ENCODE measurements around the gene STK10.

STK10 gene

GRCh38 chr5:172106511-172107356 lies 81.3 kb downstream of the STK10 start:
- peak; percentile 36 for DNase-seq (ENCODE audit: low spot score)

- DNase-seq (ENCODE audit: low spot score) = no peak
Observed at GRCh38 chr5:172105811-172106210, 82.2 kb downstream of the STK10 start.

DNA sequence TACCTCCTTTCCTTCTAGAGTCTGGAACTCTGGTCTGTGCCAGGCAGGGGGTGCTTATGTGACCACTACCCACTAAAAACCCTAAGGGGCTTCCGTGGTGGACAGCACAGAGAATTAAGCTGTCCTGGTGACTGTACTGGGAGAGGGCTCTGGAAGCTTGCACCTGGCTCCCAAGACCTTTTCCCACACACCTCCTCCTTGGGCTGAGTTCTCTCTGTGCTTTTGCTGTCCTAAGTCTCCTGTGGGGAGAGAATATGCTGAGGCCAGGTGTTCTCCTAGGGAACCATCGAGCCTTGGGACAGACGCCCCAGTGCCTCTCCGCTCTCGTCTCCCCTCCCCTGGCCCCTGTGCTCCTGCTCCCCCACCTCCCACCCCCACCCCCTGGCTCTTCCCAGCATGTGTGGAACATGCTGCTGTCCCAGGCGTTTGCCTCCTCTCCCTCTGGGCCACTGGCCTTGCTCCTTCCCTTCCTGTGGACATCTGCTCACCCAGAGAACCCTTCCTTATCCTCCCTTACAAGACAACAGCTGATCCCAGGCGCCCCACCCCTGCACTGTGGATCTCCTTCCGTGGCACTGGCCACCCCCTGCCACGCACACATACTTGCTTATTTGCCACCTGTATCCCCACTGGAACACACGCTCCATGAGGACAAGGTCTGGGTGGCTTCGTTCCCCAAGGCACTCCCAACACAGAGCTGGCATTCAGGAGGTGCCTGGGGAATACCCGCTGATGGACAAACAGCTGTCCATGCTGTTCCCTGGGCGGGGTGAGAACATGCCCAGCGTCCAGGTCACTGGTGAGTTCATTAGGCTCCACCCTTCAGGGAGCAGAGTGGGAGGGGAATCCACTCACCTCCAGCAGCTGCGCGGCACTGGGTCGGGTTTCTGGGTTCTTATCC lies 83.0 kb downstream of the STK10 start:
- DNase-seq (ENCODE audit: low spot score) = no peak

DNA sequence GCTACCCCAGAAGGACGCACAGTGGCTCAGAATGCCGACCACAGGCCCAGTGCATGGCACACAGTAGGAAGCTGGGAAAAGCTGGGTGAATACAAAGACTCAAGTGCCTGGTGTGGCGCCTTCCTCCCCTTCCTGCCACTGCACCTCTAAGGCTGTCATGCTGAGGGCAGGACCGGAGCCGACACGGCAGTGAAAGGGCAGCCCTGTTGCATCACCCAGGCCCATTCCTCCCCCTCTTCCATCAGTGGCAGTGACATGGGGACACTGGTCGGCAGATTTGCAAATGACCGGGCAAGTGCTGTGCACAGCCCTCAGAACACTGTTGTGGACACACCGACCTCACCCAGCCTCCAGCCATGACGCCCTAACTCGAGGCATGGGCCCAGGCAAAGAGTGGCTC lies 84.0 kb downstream of the STK10 start:
- no peak for DNase-seq (ENCODE audit: low spot score)

- no peak for DNase-seq (ENCODE audit: low spot score)
Observed at GRCh38 chr5:172102913-172103626, 85.0 kb downstream of the STK10 start.

DNA sequence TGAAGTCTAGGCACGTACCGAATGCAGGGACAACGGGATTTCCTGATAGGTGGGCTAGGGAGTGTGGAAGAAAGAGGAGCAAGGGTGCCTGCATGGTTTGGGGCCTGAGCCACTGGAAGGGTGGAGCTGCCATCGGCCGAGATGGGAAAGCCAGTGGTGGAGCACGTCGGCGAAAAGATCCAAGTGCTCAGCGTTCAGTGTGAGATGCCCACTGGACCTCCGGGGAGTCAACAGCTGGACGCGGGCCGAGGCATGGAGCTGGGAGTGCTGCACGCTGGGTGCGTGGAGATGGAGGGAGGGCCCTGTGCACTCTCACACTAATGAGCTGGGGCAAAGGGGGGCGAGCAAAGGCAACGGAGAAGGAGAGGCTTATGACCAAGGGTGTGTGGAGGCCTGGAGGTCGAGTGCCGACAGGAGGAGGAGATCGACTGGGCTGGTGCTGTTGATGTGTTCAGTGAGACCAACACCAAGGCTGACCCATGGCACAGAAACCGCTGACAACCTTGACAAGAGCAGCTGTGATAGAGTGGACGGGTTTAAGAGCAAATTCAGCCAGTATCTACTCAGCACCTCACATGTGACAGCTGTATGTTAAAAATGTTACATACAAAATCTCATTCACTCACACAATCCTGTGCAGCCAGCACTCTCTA lies 85.7 kb downstream of the STK10 start:
- DNase-seq (ENCODE audit: low spot score) = no peak

GRCh38 chr5:172101547-172102217 lies 86.3 kb downstream of the STK10 start:
- no peak for DNase-seq (ENCODE audit: low spot score)

GRCh38 chr5:172098883-172099282 lies 89.1 kb downstream of the STK10 start:
- no peak for DNase-seq (ENCODE audit: low spot score)

- DNase-seq (ENCODE audit: low spot score) = no peak
Observed at GRCh38 chr5:172098046-172098445, 90.0 kb downstream of the STK10 start.

DNA sequence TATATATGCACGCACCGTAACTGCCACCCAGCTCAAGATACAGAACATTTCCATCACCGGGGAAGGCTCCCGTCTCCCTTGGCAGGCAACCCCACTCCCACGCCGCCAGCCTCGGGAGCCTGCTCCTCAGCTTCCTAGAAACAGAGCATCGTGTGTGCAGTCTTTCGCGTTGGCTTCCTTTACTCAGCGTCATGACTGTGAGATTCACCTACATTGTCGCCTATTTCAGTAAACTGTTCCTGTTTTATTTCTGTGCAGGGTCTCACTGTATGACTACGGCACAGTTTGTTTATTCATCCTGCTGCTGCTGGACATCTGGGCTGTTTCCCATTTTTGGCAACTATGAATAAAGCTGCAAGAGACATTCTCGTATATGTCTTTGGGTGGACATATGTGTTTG lies 90.7 kb downstream of the STK10 start:
- DNase-seq (ENCODE audit: low spot score) = peak; percentile 65

DNA sequence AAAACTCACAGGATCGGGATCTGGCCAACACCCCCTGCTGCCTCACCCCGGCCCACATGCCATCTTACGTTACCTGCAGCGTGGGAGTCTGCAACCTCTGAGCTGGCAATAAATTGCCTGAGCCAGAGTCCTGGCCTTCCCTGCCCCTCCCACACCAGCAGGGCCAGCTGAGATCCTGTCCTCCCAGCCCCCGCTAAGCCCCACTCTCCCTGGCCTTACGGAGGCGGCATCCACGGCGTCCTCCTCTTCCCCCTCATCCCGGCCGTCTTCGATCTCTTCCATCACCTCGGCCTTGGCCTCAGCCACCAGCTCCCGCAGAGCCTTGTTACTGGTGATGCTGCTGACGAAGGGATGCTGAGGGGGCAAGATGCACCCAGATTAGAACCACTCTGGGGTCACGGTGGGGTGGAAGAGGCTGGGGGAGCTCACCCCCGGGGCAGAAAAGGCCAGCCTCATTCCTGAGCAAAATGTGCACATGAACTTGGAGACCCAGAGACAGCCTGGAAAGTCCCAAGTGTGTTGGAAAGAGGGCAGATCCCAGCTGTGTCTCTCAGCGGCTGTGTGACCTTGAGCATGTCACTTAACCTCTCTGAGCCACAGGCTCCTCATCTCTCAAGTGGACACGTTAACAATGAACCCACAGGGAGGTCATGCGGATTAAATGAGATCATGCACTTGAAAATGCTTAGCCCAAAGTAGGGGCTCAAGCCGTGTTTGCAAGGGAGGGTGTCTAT lies 91.7 kb downstream of the STK10 start:
- no peak for DNase-seq (ENCODE audit: low spot score)

DNA sequence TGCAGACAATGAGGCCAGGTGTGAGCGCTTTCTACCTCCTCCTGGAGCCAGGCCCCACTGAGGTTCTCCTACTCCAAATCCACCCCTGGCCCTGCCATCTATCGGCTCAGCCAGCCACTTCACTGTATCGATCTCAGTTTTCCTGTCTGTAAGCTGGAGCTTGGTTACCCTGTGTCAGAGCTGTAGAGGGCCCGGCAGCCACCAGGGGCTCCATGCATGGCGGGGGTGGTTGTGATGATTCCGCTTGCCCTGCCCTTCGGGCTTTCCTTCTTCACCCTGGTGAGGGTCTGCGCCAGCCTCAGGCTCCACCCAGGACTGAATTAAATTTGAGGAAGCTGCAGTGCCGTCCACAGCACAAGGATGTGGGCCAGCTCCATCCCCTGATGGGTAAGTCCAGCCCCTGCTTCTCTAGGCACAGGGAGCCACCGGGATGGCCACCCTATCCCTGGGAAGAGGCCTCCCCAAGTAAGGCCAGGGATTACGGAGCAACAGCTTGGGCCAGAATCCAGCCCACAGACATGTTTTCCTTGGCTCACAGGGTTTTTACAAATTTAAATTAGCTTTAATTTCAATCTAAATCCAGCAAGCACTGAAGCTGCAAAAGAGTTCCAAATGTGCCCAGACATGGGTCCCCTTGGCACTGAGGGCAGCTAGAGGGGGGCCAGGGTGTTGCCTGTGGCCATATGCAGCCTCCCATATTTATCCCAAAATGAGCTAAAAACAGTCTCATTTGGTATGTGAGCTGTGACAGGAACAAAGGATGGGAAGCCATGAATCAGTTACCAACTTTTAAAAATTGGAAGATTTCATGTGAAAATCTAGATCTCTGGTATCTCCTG lies 92.4 kb downstream of the STK10 start:
- no peak for DNase-seq (ENCODE audit: low spot score)

- DNase-seq (ENCODE audit: low spot score) = no peak
Observed at GRCh38 chr5:172093965-172094364, 94.1 kb downstream of the STK10 start.

DNA sequence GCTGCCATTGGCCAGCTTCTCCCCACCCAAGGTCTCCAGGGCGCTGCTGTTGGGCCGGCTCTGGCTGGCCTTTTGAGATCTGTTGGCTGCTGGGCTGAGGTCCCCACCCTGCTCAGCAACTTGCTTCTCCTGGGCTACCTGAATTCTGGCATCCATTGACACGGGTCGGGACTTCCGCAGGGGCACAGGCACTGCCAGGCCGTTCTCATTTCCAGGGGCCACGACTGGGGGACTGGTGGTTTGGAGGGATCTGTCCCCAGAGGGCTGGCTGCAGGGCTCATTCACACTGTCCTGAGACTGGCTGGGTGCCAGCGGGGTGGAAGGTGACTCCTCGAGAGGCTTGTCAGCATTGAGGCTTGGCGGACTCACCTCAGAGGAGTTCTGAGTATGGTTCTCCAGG lies 94.5 kb downstream of the STK10 start:
- no peak for DNase-seq (ENCODE audit: low spot score)

GRCh38 chr5:172091956-172092732 lies 95.9 kb downstream of the STK10 start:
- DNase-seq (ENCODE audit: low spot score) = no peak

GRCh38 chr5:172090976-172091547 lies 97.0 kb downstream of the STK10 start:
- DNase-seq (ENCODE audit: low spot score) = no peak

DNA sequence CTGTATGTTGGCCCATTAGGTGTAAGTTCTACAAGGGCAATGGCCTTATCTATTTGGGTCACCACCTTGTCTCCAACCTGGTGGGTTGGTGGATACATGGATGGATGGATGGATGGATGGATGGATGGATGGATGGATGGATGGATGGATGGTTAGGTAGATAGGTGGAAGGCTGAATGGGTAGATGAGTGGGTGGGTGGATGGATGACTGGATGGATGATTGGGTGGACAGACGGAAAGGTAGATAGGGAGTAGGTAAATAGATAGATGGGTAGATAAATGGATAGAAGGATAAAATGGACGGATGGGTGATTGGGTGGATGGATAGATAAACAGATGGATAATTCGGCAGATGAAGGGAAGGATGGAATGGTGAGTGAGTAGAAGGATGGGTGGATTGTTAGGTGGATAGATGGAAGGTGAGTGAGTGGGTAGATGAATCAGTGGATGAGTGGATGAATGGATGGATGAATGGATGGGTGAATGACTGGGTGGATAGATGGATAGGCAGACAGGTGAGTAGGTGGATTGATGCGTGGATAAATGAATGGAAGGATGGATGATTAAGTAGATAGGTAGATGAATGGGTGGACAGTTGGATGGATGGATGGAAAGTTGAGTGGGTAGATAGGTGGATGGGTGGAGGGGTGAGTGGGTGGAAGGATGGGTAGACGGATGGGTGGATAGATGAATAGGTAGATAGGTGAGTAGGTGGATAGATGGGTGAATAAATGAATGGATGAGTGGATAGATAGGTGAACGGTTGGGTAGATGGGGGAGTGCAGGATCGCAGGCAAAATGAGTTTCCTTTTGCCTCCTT lies 98.5 kb downstream of the STK10 start:
- no peak for DNase-seq (ENCODE audit: low spot score)

DNA sequence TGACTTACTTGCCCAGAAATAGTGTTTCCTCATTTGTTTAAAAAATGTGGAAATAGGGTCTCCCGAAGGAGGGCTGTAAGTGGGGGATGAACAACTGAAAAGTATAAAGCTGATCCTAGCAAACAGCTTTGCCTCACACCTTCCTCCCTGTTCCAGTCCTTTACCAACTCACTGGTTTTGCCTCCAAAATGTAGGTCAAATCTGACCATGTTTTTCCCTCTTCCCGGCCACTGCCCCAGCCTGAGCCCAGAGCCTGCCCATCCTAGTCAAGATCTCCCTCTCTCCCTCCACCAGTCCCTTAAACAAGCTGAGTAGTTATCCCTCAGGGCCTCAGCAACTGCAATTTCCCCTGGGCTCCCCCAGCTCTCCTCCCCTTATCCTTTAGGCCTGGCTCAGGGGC lies 99.2 kb downstream of the STK10 start:
- DNase-seq (ENCODE audit: low spot score) = no peak

Data from putamen (tissue), 1 donor.